Right ventricle myocardium inferior (tissue), 1 donor: ENCODE measurements around the gene AGR2. TPM values are rescaled to one million over a fixed set of nuclear protein-coding genes. Genes with fewer than 3 reads are reported as not detected.

Experiments
- ATAC-seq: fragments of 200-7000 bp; cut with Tn5 transposase; one replicate; pipeline ENCODE4 v1.9.1; 2020; ENCODE audit warnings: mild to moderate bottlenecking, moderate library complexity
- DNase-seq: peaks from one replicate; pipeline ENCODE4 v3.0.0; 2021; ENCODE audit errors: missing footprints
- intact Hi-C: fragments of 100-400 bp; cut with DNase I; formaldehyde crosslinking; loops from one replicate; pipeline ENCODE4 v1.11.0; 2022
- total RNA-seq: library from RNA; stranded (reverse); fragmentation: NEBNext Ultra II Directional; extraction: Animal tissue kit (Norgen Biotek cat#: 25700); gene quantifications from one replicate; pipeline ENCODE4 v1.2.1, GENCODE V29; 2021
- donor health status: DM: no; HTN: yes; CAD: no; lungs with severe emphysema.

The AGR2 gene
- total RNA-seq, 1 donor from 2014 or later: not detected

DNA sequence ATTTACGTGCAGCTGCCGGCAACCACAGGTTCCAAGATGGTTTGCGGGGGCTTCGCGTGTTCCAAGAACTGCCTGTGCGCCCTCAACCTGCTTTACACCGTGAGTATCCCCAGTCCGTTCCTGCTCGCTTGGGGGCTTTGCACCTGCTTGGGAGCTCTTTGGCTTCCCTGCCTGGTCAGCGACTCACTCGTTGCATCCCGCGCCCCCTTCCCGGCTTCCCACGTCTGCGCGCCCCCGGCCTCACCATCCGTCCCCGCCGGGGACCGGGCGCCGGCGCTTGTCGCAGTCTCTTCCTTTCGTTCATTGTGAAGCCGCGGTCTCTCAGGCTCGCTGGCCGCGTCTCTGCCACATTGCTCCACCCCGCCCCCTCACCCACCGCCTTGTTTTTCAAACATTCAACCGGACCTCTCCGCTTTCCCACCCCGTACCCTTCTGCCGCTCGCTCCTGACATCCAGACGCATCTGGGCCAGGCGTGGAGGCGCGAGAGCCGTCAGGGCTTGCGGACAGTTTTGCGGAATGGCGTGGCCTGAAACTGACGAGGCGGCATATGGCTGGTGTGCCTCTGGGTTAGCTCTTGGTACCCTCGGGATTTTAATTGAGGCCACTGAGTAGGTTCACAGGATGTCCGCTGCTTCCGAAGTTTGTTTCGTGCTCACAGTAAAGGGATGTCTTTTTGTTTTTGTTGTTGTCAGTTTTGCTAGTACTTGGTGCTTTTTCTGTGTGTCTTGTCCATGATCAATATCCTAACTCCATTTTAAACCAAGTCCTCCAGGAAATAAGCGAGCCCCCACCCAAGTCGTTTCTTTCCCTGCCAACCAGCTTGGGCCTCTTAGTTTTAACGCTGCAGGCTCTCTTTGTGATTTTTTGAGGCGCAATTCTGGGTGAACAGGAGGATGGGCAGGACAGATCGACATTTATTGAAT is 50.6 kb downstream of the AGR2 start:
- intact Hi-C loops: no loop called here
- DNase-seq: peak; percentile 72
- peak; percentile 43 for ATAC-seq

- ATAC-seq (peak; percentile 94), DNase-seq (peak; percentile 86)
- intact Hi-C loops: no loop called here
Observed at GRCh38 chr7:16753102-16753931, 51.5 kb downstream of the AGR2 start, which contains the start of gene TSPAN13. Gene TSPAN13, plus strand, starts transcription at chr7:16753755. Its CDS starts 213 bp downstream, at chr7:16753968.

DNA sequence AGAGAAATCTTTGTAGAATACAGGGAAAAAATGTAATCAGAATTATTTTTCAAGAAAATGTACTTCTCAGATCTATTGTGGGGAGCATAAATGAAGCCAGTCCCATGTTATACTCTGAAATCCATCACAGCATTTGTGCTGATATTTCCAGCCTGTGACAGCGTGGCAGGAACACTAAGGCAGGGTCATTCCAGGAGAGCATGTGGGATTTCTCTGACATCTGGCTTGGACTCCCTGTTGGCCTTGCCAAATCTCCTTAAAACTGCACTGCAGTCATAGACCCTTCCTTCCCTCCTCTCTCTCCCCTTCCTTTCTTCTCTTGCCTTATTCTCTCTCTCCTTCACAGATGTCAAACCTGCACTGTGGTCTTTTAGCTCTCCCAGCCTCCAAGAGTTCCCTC is 57.7 kb downstream of the AGR2 start:
- DNase-seq: no peak
- intact Hi-C loops: loop anchor here (10.0 kb wide), 1 partner anchor 548 kb away; the partner anchor contains the start of gene AHR
- peak; percentile 93 for ATAC-seq

DNA sequence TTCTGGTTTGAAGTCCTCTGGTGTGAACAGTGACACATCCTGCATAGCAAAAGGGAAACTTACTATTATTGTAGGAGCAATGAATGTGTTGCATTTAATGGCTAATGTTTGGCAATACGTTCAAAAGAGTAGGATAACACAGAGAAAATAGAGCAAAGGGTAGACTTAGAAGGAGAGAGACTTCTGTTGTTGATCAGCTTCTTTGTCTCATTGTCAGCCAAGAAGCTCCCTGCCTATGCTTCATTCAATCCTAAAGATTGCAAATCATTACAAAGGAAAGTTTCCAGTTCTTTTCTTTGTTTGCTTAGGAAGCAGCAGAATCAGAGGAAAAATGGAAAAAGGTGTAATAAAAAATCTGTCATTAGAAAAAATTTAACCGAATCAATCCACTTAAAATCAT is 59.2 kb downstream of the AGR2 start:
- intact Hi-C loops: loop anchor here (10.0 kb wide), 1 partner anchor 549 kb away; the partner anchor contains the start of gene AHR
- DNase-seq: no peak
- no peak for ATAC-seq

GRCh38 chr7:16744518-16745250 is 60.1 kb downstream of the AGR2 start:
- intact Hi-C loops: loop anchor here (5.0 to 10.0 kb wide), 2 partner anchors 550 to 887 kb away; partner anchors contain the start of gene AHR
- ATAC-seq: no peak

DNA sequence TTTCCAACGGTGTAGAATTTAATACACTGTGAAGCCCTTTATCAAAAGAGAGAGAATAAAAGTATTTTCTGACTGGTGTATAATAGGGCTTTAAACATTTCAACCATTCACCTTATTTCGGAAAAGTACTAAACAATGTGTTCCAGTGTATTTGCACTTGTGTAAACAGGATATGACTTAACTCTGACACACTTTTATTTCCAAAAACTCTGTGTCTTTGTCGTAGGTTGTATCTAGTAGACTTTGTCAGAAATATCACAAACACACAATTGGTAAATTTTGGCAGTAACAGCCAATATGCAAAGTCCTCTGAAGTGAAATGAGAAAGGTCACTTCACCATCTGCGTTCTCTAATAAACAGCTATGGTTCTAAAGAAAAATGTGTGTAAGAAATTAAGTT is 61.6 kb downstream of the AGR2 start:
- intact Hi-C loops: loop anchor here (5.0 to 10.0 kb wide), 2 partner anchors 552 to 886 kb away; partner anchors contain the start of gene AHR
- DNase-seq: no peak
- ATAC-seq: no peak

More at GRCh38 chr7:16744518-16745250, 60.1 kb downstream of the AGR2 start:
- no peak for DNase-seq

GRCh38 chr7:16742547-16742946 is 62.3 kb downstream of the AGR2 start:
- intact Hi-C loops: loop anchor here (5.0 to 10.0 kb wide), 2 partner anchors 552 to 885 kb away; partner anchors contain the start of gene AHR
- ATAC-seq (no peak), DNase-seq (no peak)

Other genes with a start within 250 kb of the AGR2 start
- 21.9 TPM for gene ANKMY2, start 159.2 kb downstream of the AGR2 start, total RNA-seq
- 369 TPM for gene BZW2, start 158.8 kb downstream of the AGR2 start, total RNA-seq
- 16.7 TPM for gene TSPAN13, start 51.2 kb downstream of the AGR2 start, total RNA-seq
- gene AGR3, start 77.0 kb upstream of the AGR2 start, total RNA-seq: not detected